Muscle layer of duodenum (tissue), 2 donors: ENCODE measurements around the gene CNTNAP5.

Experiments
- H3K27ac ChIP-seq: one replicate; pipeline ENCODE4 v1.7.0; 2013; ENCODE audit warnings: mild to moderate bottlenecking, low read length
- H3K27me3 ChIP-seq: one replicate; pipeline ENCODE4 v1.7.0; 2013; ENCODE audit warnings: low read depth, mild to moderate bottlenecking, control low read depth, low read length
- H3K36me3 ChIP-seq, 2 donors: one replicate each; pipeline ENCODE4 v1.7.0; 2013; ENCODE audit warnings: low read length in 2 of 2, control low read depth in 1 of 2, mild to moderate bottlenecking in 1 of 2; ENCODE audit not compliant: insufficient read depth in 2 of 2, control insufficient read depth in 1 of 2
- H3K4me1 ChIP-seq, 2 donors: one replicate each; pipeline ENCODE4 v1.7.0; 2013; ENCODE audit warnings: low read length in 2 of 2, mild to moderate bottlenecking in 2 of 2, control low read depth in 1 of 2, moderate library complexity in 1 of 2; ENCODE audit not compliant: insufficient read depth in 2 of 2, control insufficient read depth in 1 of 2
- H3K4me3 ChIP-seq, 2 donors: one replicate each; pipeline ENCODE4 v1.7.0; 2013; ENCODE audit warnings: low read length in 2 of 2, low read depth in 1 of 2, mild to moderate bottlenecking in 1 of 2
- H3K9me3 ChIP-seq, 2 donors: one replicate each; pipeline ENCODE4 v1.7.0; 2013; ENCODE audit warnings: low read length in 2 of 2, control low read depth in 1 of 2, mild to moderate bottlenecking in 1 of 2; ENCODE audit not compliant: control insufficient read depth in 1 of 2
- donor health status: healthy.

CNTNAP5 gene

DNA sequence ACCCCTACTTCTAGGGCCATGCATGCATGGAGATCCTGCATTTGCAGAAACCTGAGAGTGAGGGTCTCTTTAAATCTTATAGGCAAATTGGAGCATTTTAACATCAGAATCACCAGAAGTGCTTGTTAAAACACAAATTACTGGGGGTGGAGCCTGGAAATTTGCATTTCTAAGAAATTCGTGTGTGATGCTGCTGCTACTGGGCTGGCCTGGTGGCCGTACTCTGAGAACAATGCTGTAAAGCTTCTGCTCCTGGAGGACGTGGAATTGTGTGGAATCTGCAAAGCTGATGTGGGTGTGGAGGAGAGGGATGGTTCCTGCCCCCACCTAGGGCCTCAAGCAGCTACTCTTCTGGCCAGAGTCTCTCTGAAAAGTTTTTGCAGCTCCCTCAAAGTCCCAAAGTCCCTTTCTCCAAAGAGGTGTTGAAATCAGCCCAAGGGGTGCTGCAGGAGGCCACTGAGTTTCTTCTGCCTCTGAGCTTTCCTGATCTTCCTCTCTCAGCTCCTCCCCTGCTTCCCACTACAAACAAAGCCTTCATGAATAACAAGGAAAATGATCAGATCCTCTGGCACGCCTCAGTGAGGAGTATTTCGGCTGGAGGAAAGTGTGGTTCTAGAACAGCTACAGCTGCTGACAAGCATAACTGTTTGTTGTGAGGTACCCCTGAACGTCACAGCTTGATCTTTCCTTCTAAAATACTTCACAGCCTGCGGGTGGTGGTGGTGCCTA, 508.3 kb downstream of the CNTNAP5 start:
- H3K9me3 ChIP-seq = no peaks in the 10 kb centered on the region
- H3K36me3 ChIP-seq = no peaks in the 10 kb centered on the region
- no peak overlapping the region for H3K4me3 ChIP-seq
- H3K27me3 ChIP-seq = no peaks in the 10 kb centered on the region
- no peak overlapping the region for H3K27ac ChIP-seq
- no peaks in the 10 kb centered on the region for H3K4me1 ChIP-seq

GRCh38 chr2:124534028-124534427, 508.9 kb downstream of the CNTNAP5 start:
- H3K9me3 ChIP-seq = no peaks in the 10 kb centered on the region
- no peak overlapping the region for H3K27ac ChIP-seq
- H3K27me3 ChIP-seq = no peaks in the 10 kb centered on the region
- no peaks in the 10 kb centered on the region for H3K36me3 ChIP-seq
- no peak overlapping the region for H3K4me3 ChIP-seq
- H3K4me1 ChIP-seq = no peaks in the 10 kb centered on the region

- no peaks in the 10 kb centered on the region for H3K27me3 ChIP-seq
- H3K4me1 ChIP-seq = no peaks in the 10 kb centered on the region
- H3K36me3 ChIP-seq = no peaks in the 10 kb centered on the region
Observed at GRCh38 chr2:124535816-124536215, 510.7 kb downstream of the CNTNAP5 start.

GRCh38 chr2:124536591-124536990, 511.5 kb downstream of the CNTNAP5 start:
- no peaks in the 10 kb centered on the region for H3K9me3 ChIP-seq
- no peaks in the 10 kb centered on the region for H3K27me3 ChIP-seq
- H3K27ac ChIP-seq = no peak overlapping the region
- no peaks in the 10 kb centered on the region for H3K4me1 ChIP-seq
- H3K4me3 ChIP-seq = no peak overlapping the region
- no peaks in the 10 kb centered on the region for H3K36me3 ChIP-seq

More at GRCh38 chr2:124535816-124536215, 510.7 kb downstream of the CNTNAP5 start:
- H3K4me3 ChIP-seq = no peak overlapping the region
- H3K27ac ChIP-seq = no peak overlapping the region
- H3K9me3 ChIP-seq = no peaks in the 10 kb centered on the region

DNA sequence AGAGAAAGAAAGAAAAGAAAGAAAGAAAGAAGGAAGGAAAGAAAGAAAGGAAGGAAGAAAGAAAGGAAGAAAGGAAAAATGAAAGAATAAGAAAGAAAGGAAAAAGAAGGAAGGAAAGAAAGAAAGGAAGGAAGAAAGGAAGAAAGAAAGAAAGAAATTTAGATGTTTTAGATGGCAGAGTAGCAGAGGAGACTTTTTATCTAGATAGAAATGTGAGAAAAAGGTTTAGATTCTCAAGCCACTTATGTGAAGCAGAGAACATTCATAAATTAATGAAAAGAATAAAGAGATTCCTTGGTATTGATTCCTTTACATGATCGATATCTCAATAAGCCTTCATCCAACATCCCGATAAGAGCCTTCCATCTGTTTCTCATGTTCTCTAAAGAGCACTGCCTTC, 513.5 kb downstream of the CNTNAP5 start:
- no peaks in the 10 kb centered on the region for H3K36me3 ChIP-seq
- H3K27me3 ChIP-seq = no peaks in the 10 kb centered on the region
- H3K4me3 ChIP-seq = no peak overlapping the region
- no peaks in the 10 kb centered on the region for H3K9me3 ChIP-seq
- peaks cover 0 to 13% of the 10 kb centered on the region in 2 donors for H3K4me1 ChIP-seq
- no peak overlapping the region for H3K27ac ChIP-seq

DNA sequence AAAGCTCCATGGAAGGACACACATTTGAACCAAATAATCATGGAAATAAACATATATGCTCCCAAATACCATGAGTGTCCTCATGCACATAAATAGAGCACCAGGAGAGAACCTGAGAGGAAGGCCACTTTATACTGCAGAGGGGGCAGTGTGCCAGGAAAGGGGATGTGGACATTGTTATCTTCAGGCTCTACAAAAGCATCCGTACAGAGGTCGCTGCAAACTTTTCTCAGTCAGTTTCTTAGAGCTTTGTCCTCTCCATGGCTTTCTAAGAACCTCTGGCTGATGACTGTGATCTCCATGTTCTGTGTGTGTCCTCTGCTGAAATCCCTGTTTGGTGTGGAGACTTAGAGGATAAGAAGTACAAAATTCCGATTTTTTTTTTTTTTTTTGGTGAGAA, 515.7 kb downstream of the CNTNAP5 start:
- H3K36me3 ChIP-seq = no peaks in the 10 kb centered on the region
- no peak overlapping the region for H3K27ac ChIP-seq
- no peaks in the 10 kb centered on the region for H3K9me3 ChIP-seq
- H3K4me1 ChIP-seq = peaks cover 0 to 14% of the 10 kb centered on the region in 2 donors
- H3K4me3 ChIP-seq = no peak overlapping the region
- H3K27me3 ChIP-seq = no peaks in the 10 kb centered on the region

- H3K27ac ChIP-seq = no peak overlapping the region
- H3K4me3 ChIP-seq = no peak overlapping the region
Observed at GRCh38 chr2:124542932-124543640, 518.0 kb downstream of the CNTNAP5 start.

GRCh38 chr2:124547700-124548099, 522.6 kb downstream of the CNTNAP5 start:
- Histone ChIP-seq H3K4me3 (no peak overlapping the region), H3K27me3 (no peaks in the 10 kb centered on the region), H3K9me3 (no peaks in the 10 kb centered on the region), H3K27ac (no peak overlapping the region), H3K4me1 (peaks cover 0 to 10% of the 10 kb centered on the region in 2 donors), H3K36me3 (no peaks in the 10 kb centered on the region)

More at GRCh38 chr2:124542932-124543640, 518.0 kb downstream of the CNTNAP5 start:
- Histone ChIP-seq H3K36me3 (no peaks in the 10 kb centered on the region), H3K9me3 (no peaks in the 10 kb centered on the region), H3K4me1 (peaks cover 0 to 14% of the 10 kb centered on the region in 2 donors), H3K27me3 (no peaks in the 10 kb centered on the region)

GRCh38 chr2:124558277-124558905, 533.3 kb downstream of the CNTNAP5 start:
- H3K27ac ChIP-seq = no peak overlapping the region
- no peaks in the 10 kb centered on the region for H3K9me3 ChIP-seq
- H3K4me3 ChIP-seq = no peak overlapping the region
- no peaks in the 10 kb centered on the region for H3K27me3 ChIP-seq
- H3K36me3 ChIP-seq = no peaks in the 10 kb centered on the region
- no peaks in the 10 kb centered on the region for H3K4me1 ChIP-seq

- Histone ChIP-seq H3K27me3 (no peaks in the 10 kb centered on the region), H3K27ac (no peak overlapping the region), H3K4me3 (no peak overlapping the region), H3K9me3 (no peaks in the 10 kb centered on the region), H3K36me3 (no peaks in the 10 kb centered on the region), H3K4me1 (no peaks in the 10 kb centered on the region)
Observed at GRCh38 chr2:124559236-124559635, 534.1 kb downstream of the CNTNAP5 start.

DNA sequence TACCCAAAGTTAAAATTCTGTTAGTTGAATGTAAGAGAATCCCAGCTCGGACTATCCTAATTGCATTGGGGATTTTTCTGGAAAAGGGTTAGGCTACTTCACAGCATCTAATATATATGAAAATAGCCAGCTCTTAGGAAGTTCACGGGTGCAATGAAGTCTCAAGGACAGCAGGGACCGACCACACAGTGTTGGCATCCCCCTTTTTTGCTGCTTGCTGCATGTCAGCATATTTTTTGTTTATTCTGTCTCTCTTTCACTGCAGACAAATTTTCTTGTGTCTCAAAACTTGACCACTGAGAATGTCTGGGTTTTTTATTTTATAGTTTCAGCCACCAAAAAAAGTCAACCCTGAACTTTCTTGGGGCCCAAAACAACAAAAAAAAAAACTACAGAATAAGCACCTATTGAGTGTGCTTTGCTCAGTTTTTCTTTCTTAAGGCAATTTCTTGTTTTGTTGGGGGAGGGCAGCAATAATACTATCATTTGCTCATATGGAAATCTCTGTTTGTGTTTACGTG, 535.6 kb downstream of the CNTNAP5 start:
- Histone ChIP-seq H3K4me3 (no peak overlapping the region), H3K27me3 (no peaks in the 10 kb centered on the region), H3K4me1 (no peaks in the 10 kb centered on the region), H3K9me3 (no peaks in the 10 kb centered on the region), H3K36me3 (no peaks in the 10 kb centered on the region), H3K27ac (no peak overlapping the region)
